IMR-90 (cell line): ENCODE data around the gene PHC2. TPM values are rescaled to one million over a fixed set of nuclear protein-coding genes. Genes with fewer than 3 reads are reported as not detected.

Source experiments
- ATAC-seq: fragments of 200-7000 bp; cut with Tn5 transposase; 2 replicates; pipeline ENCODE4 v1.9.1; 2020; ENCODE audit warnings: low read depth, mild to moderate bottlenecking, moderate library complexity
- BruUV-seq: library from RNA; stranded (reverse); fragments of 400-500 nt; replicated peaks from 2 replicates; lab custom pipeline; 2021; lab: Mats Ljungman, UMichigan
- CTCF ChIA-PET: fragments of 300-600 bp; formaldehyde crosslinking; extraction: SDS; loops from one replicate; lab custom pipeline; 2021; ENCODE audit warnings: antibody characterized with exemption; lab: Yijun Ruan, JAX
- POLR2A ChIA-PET: fragments of 300-600 bp; sonication (Branson Sonifier 250); formaldehyde crosslinking; loops from one replicate; lab custom pipeline; 2022; ENCODE audit warnings: antibody characterized with exemption; ENCODE audit not compliant: unreplicated experiment; lab: Charles Lee
- DNase-seq: peaks from one replicate; pipeline ENCODE4 v3.0.0; 2013
- H2AFZ ChIP-seq: replicated peaks from 2 replicates; pipeline ENCODE3; 2013; ENCODE audit warnings: low read length, mild to moderate bottlenecking; ENCODE audit not compliant: poor library complexity
- H2AK5ac ChIP-seq: 2 replicates; pipeline ENCODE4 v1.6.1; 2013; ENCODE audit warnings: low read depth, low read length, inconsistent platforms
- H2AK9ac ChIP-seq: replicated peaks from 2 replicates; pipeline ENCODE3; 2013; ENCODE audit warnings: mild to moderate bottlenecking, low read depth, low read length, moderate library complexity; ENCODE audit not compliant: poor library complexity
- H2BK120ac ChIP-seq: 2 replicates; pipeline ENCODE4 v1.6.1; 2013; ENCODE audit warnings: low read depth, low read length, inconsistent platforms
- H2BK15ac ChIP-seq: 3 replicates; pipeline ENCODE4 v1.6.1; 2013; ENCODE audit warnings: low read depth, low read length, inconsistent platforms
- H2BK20ac ChIP-seq: 2 replicates; pipeline ENCODE4 v1.6.1; 2013; ENCODE audit warnings: low read depth, mild to moderate bottlenecking, inconsistent platforms, low read length, moderate library complexity
- H2BK5ac ChIP-seq: 2 replicates; pipeline ENCODE4 v1.6.1; 2013; ENCODE audit warnings: mild to moderate bottlenecking, low read depth, low read length, inconsistent platforms; ENCODE audit not compliant: poor library complexity, severe bottlenecking
- H3K14ac ChIP-seq: replicated peaks from 2 replicates; pipeline ENCODE4 v1.6.1; 2013; ENCODE audit warnings: low read depth, low read length, inconsistent platforms
- H3K18ac ChIP-seq: 2 replicates; pipeline ENCODE4 v1.6.1; 2013; ENCODE audit warnings: low read depth, low read length, control low read depth
- H3K23ac ChIP-seq: 2 replicates; pipeline ENCODE4 v1.6.1; 2013; ENCODE audit warnings: low read depth, low read length, inconsistent platforms
- H3K27ac ChIP-seq: 2 replicates; pipeline ENCODE4 v1.5.1; 2013; ENCODE audit warnings: mild to moderate bottlenecking, control low read depth, low read length; ENCODE audit not compliant: insufficient read depth
- H3K27me3 ChIP-seq: 2 replicates; pipeline ENCODE4 v1.6.1; 2013; ENCODE audit warnings: low read length; ENCODE audit not compliant: control insufficient read depth, insufficient read depth
- H3K36me3 ChIP-seq: 2 replicates; pipeline ENCODE4 v1.6.1; 2013; ENCODE audit warnings: low read length, mixed read lengths; ENCODE audit not compliant: control insufficient read depth, insufficient read depth
- H3K4ac ChIP-seq: 2 replicates; pipeline ENCODE4 v1.6.1; 2013; ENCODE audit warnings: low read depth, low read length, inconsistent platforms
- H3K4me1 ChIP-seq: 2 replicates; pipeline ENCODE4 v1.6.1; 2013; ENCODE audit warnings: low read length, mixed read lengths; ENCODE audit not compliant: control insufficient read depth, insufficient read depth
- H3K4me2 ChIP-seq: 2 replicates; pipeline ENCODE4 v1.6.1; 2013; ENCODE audit warnings: low read depth, mild to moderate bottlenecking, control low read depth, low read length, moderate library complexity
- H3K4me3 ChIP-seq: 2 replicates; pipeline ENCODE4 v1.5.1; 2013; ENCODE audit warnings: low read depth, mild to moderate bottlenecking, control low read depth, low read length, moderate library complexity; ENCODE audit not compliant: insufficient read depth
- H3K56ac ChIP-seq: 2 replicates; pipeline ENCODE4 v1.6.1; 2013; ENCODE audit warnings: low read length, inconsistent platforms; ENCODE audit not compliant: insufficient read depth; ENCODE audit errors: extremely low read depth
- H3K79me1 ChIP-seq, 2 experiments: 2 replicates each; pipeline ENCODE4 v1.6.1; 2013; ENCODE audit warnings: low read length in 2 of 2, inconsistent platforms in 1 of 2, low read depth in 1 of 2
- H3K9ac ChIP-seq: 2 replicates; pipeline ENCODE4 v1.6.1; 2013; ENCODE audit warnings: low read depth, low read length, control low read depth
- H3K9me1 ChIP-seq: 2 replicates; pipeline ENCODE4 v1.6.1; 2013; ENCODE audit warnings: low read length, inconsistent platforms; ENCODE audit not compliant: insufficient read depth
- H3K9me3 ChIP-seq: 2 replicates; pipeline ENCODE4 v1.6.1; 2013; ENCODE audit warnings: low read length; ENCODE audit not compliant: control insufficient read depth, insufficient read depth
- H4K20me1 ChIP-seq: 2 replicates; pipeline ENCODE4 v1.6.1; 2013; ENCODE audit warnings: low read length, inconsistent platforms; ENCODE audit not compliant: insufficient read depth
- H4K5ac ChIP-seq: 2 replicates; pipeline ENCODE4 v1.6.1; 2013; ENCODE audit warnings: mild to moderate bottlenecking, low read depth, low read length, control low read depth
- H4K8ac ChIP-seq, 2 experiments: 2 replicates each; pipeline ENCODE4 v1.6.1; 2013; ENCODE audit warnings: low read depth in 2 of 2, low read length in 2 of 2, control low read depth in 1 of 2, inconsistent platforms in 1 of 2
- H4K91ac ChIP-seq: 2 replicates; pipeline ENCODE4 v1.6.1; 2013; ENCODE audit warnings: low read depth, low read length, inconsistent platforms; ENCODE audit not compliant: insufficient read depth
- SMC3 ChIP-seq: fragments of 150-350 bp; IDR thresholded peaks from 2 replicates; pipeline ENCODE4 v1.6.1; 2016; ENCODE audit warnings: low read depth, mild to moderate bottlenecking, antibody characterized with exemption, low read length, moderate library complexity
- WGBS, 2 experiments: methylation state at CpG; one replicate each; pipeline versions ENCODE4 v1.1.5 to v1.1.7; 2013; ENCODE audit warnings: missing lambda C conversion rate in 2 of 2; ENCODE audit not compliant: insufficient read length in 1 of 2; ENCODE audit errors: extremely low coverage in 2 of 2; 5-methylcytosine and 5-hydroxymethylcytosine counted together
- dilution Hi-C: fragments of 300-500 bp; cut with HindIII; formaldehyde crosslinking; loops from one replicate; pipeline ENCODE4 v1.14.3; 2018; ENCODE audit warnings: low sequenced_read_pairs; ENCODE audit not compliant: unreplicated experiment
- in situ Hi-C: fragments of 300-500 bp; cut with MboI; formaldehyde crosslinking; loops from 3 replicates; pipeline ENCODE4 v1.14.3; 2019; ENCODE audit warnings: low sequenced_read_pairs, inconsistent platforms, mixed read lengths
- intact Hi-C: fragments of 100-400 bp; cut with micrococcal nuclease; formaldehyde crosslinking; loops from 2 replicates; pipeline ENCODE4 v1.10.0; 2022
- polyA plus RNA-seq, 3 experiments: library from polyadenylated mRNA; depleted of rRNA; stranded (reverse); fragments of >200 nt; gene quantifications; 2 replicates each; pipeline ENCODE4 v1.2.3, GENCODE V29; 2012; ENCODE audit warnings: low replicate concordance in 1 of 3
- total RNA-seq: library from RNA; depleted of rRNA; stranded (reverse); fragments of >200 nt; gene quantifications from 2 replicates; pipeline ENCODE4 v1.2.3, GENCODE V29; 2012

The PHC2 gene
- total and polyA plus RNA-seq, 2 of the 4 experiments (the other 2 are of a cell fraction), result 46.4 to 98.1 TPM

GRCh38 chr1:33294071-33295010 is 136.6 kb downstream of the PHC2 start:
- Histone ChIP-seq H3K4me3 (no peak overlapping the region), H3K27ac (no peak overlapping the region), H4K91ac (no peak overlapping the region), H3K9me3 (no peaks in the 10 kb centered on the region), H4K8ac (no peak overlapping the region), H3K4me2 (no peak overlapping the region), H3K9ac (no peak overlapping the region), H3K27me3 (no peaks in the 10 kb centered on the region), H2BK20ac (no peak overlapping the region), H3K4ac (no peak overlapping the region), H4K5ac (no peak overlapping the region), H2BK5ac (no peak overlapping the region), H3K56ac (no peak overlapping the region), H2BK120ac (no peak overlapping the region), H3K79me1 (peaks cover 0 to 36% of the 10 kb centered on the region in 2 experiments; a peak in 3 of 4 replicates), H2BK15ac (no peak overlapping the region), H3K18ac (no peak overlapping the region), H3K23ac (no peak overlapping the region), H3K4me1 (no peaks in the 10 kb centered on the region), H2AK9ac (no peak overlapping the region), H3K9me1 (peaks cover 4% of the 10 kb centered on the region; the same call in 1 of the 2 replicates), H2AFZ (no peak overlapping the region), H3K14ac (no peak overlapping the region), H4K20me1 (peaks cover 10% of the 10 kb centered on the region; the same call in 1 of the 2 replicates), H2AK5ac (no peak overlapping the region), H3K36me3 (peaks cover 32% of the 10 kb centered on the region)
- WGBS, 2 experiments, result 60% methylated on average over 1 of the region's 13 CpGs; no CpG with 5 or more reads in 1 of the 2 experiments
- in situ Hi-C loops, result loop anchor here (5.0 to 10.0 kb wide), 3 partner anchors 73 to 320 kb away; no protein-coding TSS in a partner anchor
- intact Hi-C loops, result loop anchor here (1.0 to 5.0 kb wide), 6 partner anchors 53 to 319 kb away; no protein-coding TSS in a partner anchor
- POLR2A ChIA-PET, result no interaction called here
- dilution Hi-C loops, result no loop called here
- TF ChIP-seq SMC3, result no peak
- no TSS peak for BruUV-seq
- ATAC-seq (no peak), DNase-seq (no peak)
- CTCF ChIA-PET, result interaction anchor here (1.3 to 2.2 kb wide), 4 partner anchors 75 to 176 kb away, joined by 4 to 26 read pairs (median 8); no protein-coding TSS in a partner anchor
